ENCODE results near the gene CDCA7L.

CDCA7L gene

GRCh38 chr7:21981524-21981923 is 35.8 kb upstream of the CDCA7L start:
- Histone ChIP-seq H3K36me3 (ENCODE audit: low read depth) (no peaks in the 10 kb centered on the region), H3K9me3 (ENCODE audit: severe bottlenecking) (no peaks in the 10 kb centered on the region), H3K27ac (ENCODE audit: poor library complexity, severe bottlenecking) (no peak overlapping the region), H3K4me1 (ENCODE audit: insufficient read depth, poor library complexity, severe bottlenecking) (no peaks in the 10 kb centered on the region), H3K27me3 (ENCODE audit: insufficient read depth, poor library complexity, severe bottlenecking) (no peaks in the 10 kb centered on the region), H3K4me3 (ENCODE audit: severe bottlenecking) (no peak overlapping the region)
- DNase-seq (ENCODE audit: low spot score) (no peak), ATAC-seq (ENCODE audit: low read depth) (no peak)
- no peak for TF ChIP-seq CTCF (IDR thresholded peaks at IDR 0.05; ENCODE audit: poor library complexity, severe bottlenecking)

- Histone ChIP-seq H3K4me3 (ENCODE audit: severe bottlenecking) (no peak overlapping the region), H3K27me3 (ENCODE audit: insufficient read depth, poor library complexity, severe bottlenecking) (no peaks in the 10 kb centered on the region), H3K27ac (ENCODE audit: poor library complexity, severe bottlenecking) (no peak overlapping the region), H3K36me3 (ENCODE audit: low read depth) (no peaks in the 10 kb centered on the region), H3K9me3 (ENCODE audit: severe bottlenecking) (no peaks in the 10 kb centered on the region), H3K4me1 (ENCODE audit: insufficient read depth, poor library complexity, severe bottlenecking) (no peaks in the 10 kb centered on the region)
- DNase-seq (ENCODE audit: low spot score): no peak
- ATAC-seq (ENCODE audit: low read depth): no peak
- TF ChIP-seq CTCF (IDR thresholded peaks at IDR 0.05; ENCODE audit: poor library complexity, severe bottlenecking): no peak
Measured at GRCh38 chr7:21980926-21981500, 35.3 kb upstream of the CDCA7L start.

- Histone ChIP-seq H3K9me3 (ENCODE audit: severe bottlenecking) (no peaks in the 10 kb centered on the region), H3K36me3 (ENCODE audit: low read depth) (no peaks in the 10 kb centered on the region), H3K4me1 (ENCODE audit: insufficient read depth, poor library complexity, severe bottlenecking) (no peaks in the 10 kb centered on the region), H3K4me3 (ENCODE audit: severe bottlenecking) (no peak overlapping the region), H3K27ac (ENCODE audit: poor library complexity, severe bottlenecking) (no peak overlapping the region), H3K27me3 (ENCODE audit: insufficient read depth, poor library complexity, severe bottlenecking) (no peaks in the 10 kb centered on the region)
- no peak for TF ChIP-seq CTCF (IDR thresholded peaks at IDR 0.05; ENCODE audit: poor library complexity, severe bottlenecking)
- no peak for ATAC-seq (ENCODE audit: low read depth)
- no peak for DNase-seq (ENCODE audit: low spot score)
Measured at GRCh38 chr7:21972397-21972784, 26.7 kb upstream of the CDCA7L start.

- Histone ChIP-seq H3K9me3 (ENCODE audit: severe bottlenecking) (no peaks in the 10 kb centered on the region), H3K4me3 (ENCODE audit: severe bottlenecking) (no peak overlapping the region), H3K36me3 (ENCODE audit: low read depth) (no peaks in the 10 kb centered on the region), H3K4me1 (ENCODE audit: insufficient read depth, poor library complexity, severe bottlenecking) (no peaks in the 10 kb centered on the region), H3K27ac (ENCODE audit: poor library complexity, severe bottlenecking) (no peak overlapping the region), H3K27me3 (ENCODE audit: insufficient read depth, poor library complexity, severe bottlenecking) (no peaks in the 10 kb centered on the region)
- no peak for ATAC-seq (ENCODE audit: low read depth)
- TF ChIP-seq CTCF (IDR thresholded peaks at IDR 0.05; ENCODE audit: poor library complexity, severe bottlenecking): no peak
- no peak for DNase-seq (ENCODE audit: low spot score)
Measured at GRCh38 chr7:21971780-21972396, 26.2 kb upstream of the CDCA7L start.

GRCh38 chr7:21969822-21970221 is 24.1 kb upstream of the CDCA7L start:
- Histone ChIP-seq H3K9me3 (ENCODE audit: severe bottlenecking) (no peaks in the 10 kb centered on the region), H3K36me3 (ENCODE audit: low read depth) (no peaks in the 10 kb centered on the region), H3K4me1 (ENCODE audit: insufficient read depth, poor library complexity, severe bottlenecking) (no peaks in the 10 kb centered on the region), H3K4me3 (ENCODE audit: severe bottlenecking) (no peak overlapping the region), H3K27me3 (ENCODE audit: insufficient read depth, poor library complexity, severe bottlenecking) (no peaks in the 10 kb centered on the region), H3K27ac (ENCODE audit: poor library complexity, severe bottlenecking) (no peak overlapping the region)
- no peak for TF ChIP-seq CTCF (IDR thresholded peaks at IDR 0.05; ENCODE audit: poor library complexity, severe bottlenecking)
- DNase-seq (ENCODE audit: low spot score) (no peak), ATAC-seq (ENCODE audit: low read depth) (no peak)
